GM21360 (cell line): ENCODE results near the gene TAS2R19.
"Not testable (repeated sequence)": the region's sequence is repeated elsewhere in the genome, so short reads cannot be mapped to it uniquely, and the experiment has no call there.

Experiments used
- ATAC-seq: cut with Tn5 transposase; IDR thresholded peaks from one replicate; pipeline ENCODE4 v1.9.1; 2021; ENCODE audit warnings: mild to moderate bottlenecking, moderate library complexity; ENCODE audit not compliant: unreplicated experiment

The TAS2R19 gene, protein sequence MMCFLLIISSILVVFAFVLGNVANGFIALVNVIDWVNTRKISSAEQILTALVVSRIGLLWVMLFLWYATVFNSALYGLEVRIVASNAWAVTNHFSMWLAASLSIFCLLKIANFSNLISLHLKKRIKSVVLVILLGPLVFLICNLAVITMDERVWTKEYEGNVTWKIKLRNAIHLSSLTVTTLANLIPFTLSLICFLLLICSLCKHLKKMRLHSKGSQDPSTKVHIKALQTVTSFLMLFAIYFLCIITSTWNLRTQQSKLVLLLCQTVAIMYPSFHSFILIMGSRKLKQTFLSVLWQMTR

DNA sequence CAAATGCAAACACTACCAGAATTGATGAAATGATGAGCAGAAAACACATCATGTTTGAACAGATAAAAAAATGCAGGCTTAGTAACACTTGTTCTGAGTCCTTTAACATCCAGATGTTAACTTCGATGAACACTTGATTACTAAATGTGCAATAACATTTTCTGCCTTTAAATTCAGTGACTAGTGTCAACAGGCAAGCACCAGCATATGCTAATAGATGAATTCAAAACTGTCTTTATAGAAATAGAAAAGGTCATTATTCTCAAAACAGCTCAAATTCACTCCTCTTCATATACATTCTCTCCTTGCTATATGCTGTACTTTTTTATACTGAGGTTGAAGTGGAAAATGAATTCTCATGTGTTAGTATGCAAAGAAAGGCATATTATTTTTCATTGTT, at the start of gene TAS2R19:
Gene TAS2R19 (minus strand): TSS at position 101 of the 400 bp plus-strand sequence. CDS start 49 bp downstream, at position 52.
- ATAC-seq: no peak

DNA sequence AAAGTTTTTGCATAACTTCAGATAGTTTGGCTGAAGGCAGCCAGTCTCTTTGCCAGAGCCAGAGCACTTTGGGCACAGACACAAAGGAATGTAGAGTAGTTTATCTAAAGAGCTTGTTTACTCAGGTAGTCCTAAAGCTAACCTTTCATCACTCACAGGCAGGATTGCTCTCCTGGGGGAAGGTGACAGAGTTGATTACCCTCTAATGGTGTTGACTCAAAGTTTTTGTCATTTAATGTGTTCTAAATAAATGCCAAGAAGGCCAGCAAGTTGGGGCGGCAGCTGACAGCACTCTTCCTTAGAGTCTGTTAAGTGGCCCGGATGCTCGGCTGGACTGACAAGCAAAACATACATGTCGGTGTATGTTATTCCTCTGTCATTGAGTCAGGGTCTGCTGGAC, 49.0 kb upstream of the TAS2R19 start:
- no peak for ATAC-seq

DNA sequence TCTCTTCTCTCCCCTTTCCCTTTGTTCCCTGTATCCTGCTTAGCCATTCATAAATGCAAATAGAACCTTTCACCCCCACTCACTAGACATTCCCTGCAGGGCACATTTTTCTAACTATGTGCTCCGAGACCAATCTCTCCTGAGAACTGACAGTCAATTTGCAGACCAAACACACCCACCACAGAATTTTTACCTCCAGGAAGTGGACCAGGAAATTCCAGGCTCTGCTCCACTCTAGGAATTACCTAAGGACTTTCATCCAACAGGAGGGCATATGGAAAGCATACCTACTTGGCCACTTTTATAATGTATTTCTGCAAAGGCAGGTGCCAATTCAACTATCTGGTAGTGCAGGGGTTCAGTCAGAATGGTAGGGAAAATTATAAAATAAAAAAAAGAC, 48.6 kb upstream of the TAS2R19 start:
- ATAC-seq: no peak

DNA sequence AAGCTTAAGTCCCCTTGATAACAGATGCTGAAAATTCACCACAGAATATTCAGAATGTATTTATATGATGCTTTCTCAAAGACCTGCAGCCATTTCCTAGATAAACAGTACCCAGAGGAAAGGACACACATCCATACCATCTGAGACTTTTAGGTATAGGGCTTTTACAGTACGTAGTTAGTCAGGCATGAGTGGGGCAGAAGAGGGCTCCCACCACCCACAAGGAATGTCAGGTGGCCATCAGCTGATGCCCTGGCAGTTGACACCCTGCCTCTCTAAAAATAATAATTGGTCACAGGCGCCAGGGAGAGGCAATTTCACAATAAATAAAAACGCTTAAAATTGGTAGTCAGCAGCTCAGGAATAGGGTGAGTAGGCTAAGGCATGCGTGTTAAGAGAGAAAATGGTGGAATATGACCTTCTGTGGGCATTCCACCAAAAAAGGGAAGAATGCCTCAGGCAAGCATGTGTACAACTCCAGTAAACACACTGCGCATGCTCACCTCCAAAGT, 47.5 kb upstream of the TAS2R19 start:
- ATAC-seq: no peak

DNA sequence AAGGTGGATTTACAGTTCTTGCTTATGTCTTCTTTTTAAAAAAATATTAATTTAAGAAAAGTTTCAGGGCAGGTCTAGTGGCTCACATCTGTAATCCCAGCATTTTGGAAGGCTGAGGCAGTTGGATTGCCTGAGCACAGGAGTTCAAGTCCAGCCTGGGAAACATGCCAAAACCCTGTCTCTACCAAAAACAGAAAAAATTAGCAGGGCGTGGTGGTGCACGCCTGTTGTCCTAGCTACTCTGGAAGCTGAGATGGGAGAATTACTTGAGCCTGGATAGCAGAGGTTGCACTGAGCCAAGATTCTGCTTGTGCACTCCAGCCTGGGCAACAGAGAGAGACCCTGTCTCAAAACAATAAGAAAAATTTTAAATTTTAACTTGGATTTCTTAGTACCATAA, 45.1 kb upstream of the TAS2R19 start:
- ATAC-seq: no peak

DNA sequence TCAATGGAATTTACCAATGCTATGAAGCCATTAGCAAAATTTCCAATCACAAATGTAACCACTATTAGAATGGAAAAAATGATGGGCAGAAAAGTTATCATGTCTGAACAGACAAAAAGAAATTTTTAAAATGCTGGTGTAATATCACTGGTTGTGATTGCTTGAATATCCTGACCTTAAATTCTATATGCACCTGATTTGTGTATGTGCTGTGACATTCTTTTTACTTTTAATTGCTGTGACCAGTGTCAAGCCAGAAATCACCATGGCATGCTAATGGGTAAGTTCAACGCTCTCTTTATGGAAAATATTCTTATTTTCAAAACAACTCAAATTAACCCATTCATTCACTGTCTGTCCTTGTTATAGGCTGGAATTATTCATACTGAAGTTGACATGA, 39.8 kb upstream of the TAS2R19 start, which contains the start of gene TAS2R46:
Gene TAS2R46 (minus strand): TSS at position 101 of the 400 bp plus-strand sequence. CDS start 0 bp downstream, at position 101.
- ATAC-seq: not testable (repeated sequence)

DNA sequence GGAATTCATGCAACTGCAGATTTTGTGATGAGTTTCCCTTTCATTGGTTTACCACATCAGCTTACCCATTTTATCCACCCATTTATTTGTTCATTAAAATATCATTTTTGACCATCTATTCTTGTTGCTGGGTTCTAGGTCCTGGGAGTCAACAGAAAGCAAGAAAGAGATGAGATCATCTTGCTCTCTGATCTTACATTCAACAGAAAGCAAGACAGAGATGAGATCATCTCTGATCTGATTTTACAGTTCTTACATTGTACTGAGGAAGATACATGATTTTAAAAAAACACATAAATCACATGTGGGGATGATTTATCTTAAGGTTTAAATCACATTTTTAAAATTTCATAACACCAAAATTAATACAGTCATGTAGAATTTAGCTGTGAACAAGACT, 37.4 kb upstream of the TAS2R19 start:
- ATAC-seq: no peak

DNA sequence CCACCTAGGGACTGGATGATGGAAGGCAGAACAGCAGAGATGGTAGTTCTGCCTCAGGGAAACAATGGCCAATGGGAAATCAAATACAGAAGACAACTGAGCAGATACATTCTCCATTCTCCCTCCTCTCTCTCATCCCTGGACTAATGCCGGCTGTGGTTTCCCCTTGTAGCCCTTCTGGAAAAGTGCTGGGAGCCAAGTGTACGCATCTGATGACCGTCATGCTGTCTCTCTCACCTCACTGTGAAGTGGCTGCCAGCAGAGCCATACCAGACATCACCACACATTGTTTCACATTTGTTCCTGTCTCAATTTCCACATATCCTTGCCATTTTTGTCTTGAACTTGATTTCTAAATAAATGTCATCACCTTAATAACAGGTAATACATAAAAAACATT, 36.6 kb upstream of the TAS2R19 start:
- ATAC-seq: no peak

DNA sequence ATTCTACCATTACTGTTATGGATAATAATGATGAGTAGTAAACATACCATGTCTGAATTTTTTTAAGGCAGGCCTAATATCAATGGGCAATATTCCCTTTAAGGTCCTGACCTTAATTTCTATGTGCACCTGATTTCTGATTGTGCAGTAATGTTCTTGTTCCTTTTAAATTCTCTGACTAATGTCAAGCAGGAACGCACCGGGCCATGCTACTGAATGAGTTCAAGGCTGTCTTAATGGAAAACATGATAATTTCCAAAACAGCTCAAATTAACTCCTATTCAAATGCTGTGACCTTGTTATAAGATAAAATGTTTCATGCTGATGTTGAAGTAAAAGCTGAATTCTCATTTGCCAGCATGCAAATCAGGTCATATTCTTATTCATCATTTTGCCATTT, 32.9 kb upstream of the TAS2R19 start:
- ATAC-seq: no peak

DNA sequence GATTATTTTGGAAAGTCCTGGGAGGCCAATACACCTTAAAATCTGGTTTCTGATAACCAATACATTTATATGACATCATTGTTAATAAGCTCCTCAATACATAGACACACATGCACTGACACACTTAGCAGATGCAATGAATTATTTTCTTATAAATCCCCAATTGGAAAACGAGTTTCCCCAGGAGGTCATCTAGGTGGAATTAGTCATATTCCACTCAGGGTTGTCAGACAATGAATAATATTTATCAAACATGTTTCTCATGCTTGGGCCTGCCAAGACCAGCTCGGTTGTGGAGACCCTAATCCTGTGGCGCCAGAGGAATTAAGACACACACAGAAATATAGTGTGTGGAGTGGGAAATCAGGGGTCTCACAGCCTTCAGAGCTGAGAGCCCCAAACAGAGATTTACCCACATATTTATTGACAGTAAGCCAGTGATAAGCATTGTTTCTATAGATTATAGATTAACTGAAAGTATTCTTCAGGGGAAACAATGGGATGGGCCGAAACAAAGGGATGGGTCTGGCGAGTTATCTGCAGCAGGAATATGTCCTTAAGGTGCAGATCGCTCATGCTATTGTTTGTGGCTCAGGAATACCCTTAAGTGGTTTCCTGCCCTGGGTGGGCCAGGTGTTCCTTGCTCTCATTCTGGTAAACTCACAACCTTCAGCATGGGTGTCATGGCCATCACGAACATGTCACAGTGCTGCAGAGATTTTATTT, 27.5 kb upstream of the TAS2R19 start:
- not testable (repeated sequence) for ATAC-seq

DNA sequence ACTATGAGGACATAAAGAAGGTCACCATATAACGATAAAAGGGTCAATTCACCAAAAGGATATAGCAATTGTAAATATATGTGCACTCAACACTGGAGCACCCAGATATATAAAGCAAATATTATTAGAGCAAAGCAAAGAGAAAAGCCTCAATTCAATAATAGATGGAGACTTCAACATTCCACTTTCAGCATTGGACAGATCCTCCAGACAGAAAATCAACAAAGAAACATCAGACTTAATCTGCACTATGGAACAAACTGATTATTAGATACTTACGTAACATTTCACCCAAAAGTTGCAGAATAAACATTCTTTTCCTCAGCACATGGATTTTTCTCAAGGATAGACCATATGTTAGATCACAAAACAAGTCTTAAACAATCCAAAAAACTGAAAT, 18.9 kb upstream of the TAS2R19 start:
- ATAC-seq: not testable (repeated sequence)

DNA sequence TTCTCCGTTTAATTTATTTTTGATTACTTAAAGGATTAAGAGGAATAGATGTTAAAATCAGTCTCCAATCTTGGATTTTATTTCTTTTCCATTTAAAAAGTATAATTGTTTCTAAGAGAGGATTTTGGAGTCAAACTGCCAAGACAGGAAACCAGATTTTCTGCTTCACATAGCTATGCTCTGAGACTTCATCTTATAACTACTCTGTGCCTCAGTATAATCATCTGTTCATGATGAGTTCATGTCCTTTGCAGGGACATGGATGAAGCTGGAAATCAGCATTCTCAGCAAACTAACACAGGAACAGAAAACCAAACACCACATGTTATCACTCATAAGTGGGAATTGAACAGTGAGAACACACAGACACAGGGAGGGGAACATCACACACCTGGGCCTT, 17.7 kb upstream of the TAS2R19 start:
- ATAC-seq: no peak

DNA sequence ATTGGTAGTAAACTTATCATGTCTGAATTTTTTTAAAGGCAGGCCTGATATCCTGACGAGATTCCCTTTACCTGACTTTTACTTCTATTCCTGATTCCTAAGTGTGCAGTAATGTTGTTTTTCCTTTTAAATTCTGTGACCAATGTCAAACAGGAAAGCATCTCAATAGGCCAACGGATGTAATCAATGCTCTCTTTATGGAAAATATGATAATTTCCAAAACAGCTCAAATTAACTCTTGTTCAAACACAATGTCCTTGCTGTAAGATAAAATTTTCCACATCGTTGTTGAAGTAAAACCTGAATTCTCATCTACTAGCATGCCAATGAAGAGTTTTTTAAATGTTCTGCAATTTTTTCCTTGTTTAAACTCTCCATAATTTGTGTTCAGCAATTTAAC, 16.8 kb upstream of the TAS2R19 start:
- no peak for ATAC-seq

DNA sequence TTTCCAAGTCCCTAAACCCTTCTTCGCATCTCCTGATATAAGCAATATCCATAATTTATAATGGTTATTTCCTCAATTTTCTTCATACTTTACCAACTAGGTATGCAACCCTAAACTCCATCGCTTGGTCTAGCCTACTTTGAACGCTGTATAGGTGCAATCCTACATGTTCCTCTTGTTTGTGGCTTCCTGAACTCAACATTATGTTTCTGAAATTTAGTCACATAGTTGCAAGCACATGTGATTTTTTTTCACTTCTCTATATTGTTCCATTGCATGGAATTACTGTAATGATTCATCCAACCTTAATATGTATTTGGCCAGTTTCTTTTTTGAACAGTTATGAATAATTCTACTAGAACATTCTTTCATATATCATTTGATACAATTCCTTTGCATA, 11.5 kb upstream of the TAS2R19 start:
- peak; percentile 57 for ATAC-seq

DNA sequence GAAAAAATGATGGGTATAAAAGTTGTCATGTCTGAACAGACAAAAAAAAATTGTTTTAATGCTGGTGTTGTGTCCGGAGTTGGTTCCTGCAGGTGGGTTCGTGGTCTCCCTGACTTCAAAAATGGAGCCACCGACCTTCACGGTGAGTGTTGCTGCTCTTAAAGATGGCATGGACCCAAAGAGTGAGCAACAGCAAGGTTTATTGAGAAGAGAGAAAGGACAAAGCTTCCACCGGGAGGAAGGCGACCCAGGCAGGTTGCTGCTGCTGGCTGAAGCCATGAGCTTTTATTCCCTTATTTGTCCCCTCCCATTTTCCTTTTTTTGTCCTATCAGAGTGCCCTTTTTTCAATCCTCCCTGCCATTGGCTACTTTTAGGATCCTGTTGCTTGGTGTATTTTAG, 8.9 kb upstream of the TAS2R19 start, which contains the start of gene TAS2R31:
Gene TAS2R31 (minus strand): TSS at position 101 of the 400 bp plus-strand sequence. CDS start 72 bp downstream, at position 29.
- no peak for ATAC-seq

DNA sequence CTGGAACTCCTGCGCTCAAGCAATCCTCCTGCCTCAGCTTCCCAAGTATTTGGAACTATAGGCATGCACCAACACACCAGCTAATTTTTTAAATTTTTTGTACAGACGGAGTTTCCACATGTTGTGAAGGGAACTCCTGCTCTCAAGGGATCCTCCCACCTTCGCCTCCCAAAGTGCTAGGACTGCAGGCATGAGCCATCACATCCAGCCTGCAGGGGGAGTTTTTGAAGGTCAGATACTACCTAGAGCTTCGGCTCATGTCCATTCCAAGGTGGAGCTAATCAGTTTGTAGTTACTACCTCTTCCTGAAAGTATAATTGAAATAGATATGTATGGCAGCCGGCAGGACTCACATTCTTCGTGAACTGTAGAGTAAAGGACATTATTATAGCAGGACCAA, 3.7 kb upstream of the TAS2R19 start:
- ATAC-seq: no peak

DNA sequence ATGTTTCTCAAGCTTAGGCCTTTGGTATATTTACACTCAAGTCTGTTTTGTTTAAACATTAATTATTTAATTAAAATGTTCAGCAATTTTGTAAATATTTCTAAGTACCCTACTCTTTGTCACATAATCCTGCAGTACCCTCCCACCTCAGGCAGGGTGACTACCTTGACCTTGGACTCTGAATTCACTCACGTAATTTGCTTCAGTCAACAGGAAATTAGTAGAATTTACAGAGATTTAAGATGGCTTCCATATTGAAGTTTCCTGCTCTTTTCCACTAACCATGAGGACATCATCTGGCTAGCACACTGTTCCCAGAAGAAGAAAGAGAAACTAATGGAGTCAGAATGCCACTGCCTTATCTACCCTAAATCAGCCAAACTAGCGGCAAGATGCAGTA, 967 bp upstream of the TAS2R19 start:
- no peak for ATAC-seq

DNA sequence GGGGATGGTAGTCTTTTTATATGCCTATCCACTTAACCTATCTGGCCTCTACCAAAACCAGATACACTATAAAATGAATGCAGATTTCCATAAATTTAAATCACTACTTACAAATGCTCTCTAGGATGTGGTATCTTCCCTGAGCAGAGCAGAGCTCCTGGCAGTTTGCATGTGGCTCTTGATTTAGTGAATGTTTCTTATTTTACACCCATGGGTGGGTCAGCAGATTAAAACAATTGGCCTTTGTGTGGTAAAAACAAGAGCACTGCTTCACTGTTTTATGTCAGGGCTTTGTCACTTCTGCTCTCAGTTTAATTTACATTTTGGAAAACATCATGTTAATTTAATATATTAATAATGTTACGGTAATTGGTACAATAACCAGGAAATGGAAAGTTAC, 5.5 kb downstream of the TAS2R19 start:
- ATAC-seq: no peak

DNA sequence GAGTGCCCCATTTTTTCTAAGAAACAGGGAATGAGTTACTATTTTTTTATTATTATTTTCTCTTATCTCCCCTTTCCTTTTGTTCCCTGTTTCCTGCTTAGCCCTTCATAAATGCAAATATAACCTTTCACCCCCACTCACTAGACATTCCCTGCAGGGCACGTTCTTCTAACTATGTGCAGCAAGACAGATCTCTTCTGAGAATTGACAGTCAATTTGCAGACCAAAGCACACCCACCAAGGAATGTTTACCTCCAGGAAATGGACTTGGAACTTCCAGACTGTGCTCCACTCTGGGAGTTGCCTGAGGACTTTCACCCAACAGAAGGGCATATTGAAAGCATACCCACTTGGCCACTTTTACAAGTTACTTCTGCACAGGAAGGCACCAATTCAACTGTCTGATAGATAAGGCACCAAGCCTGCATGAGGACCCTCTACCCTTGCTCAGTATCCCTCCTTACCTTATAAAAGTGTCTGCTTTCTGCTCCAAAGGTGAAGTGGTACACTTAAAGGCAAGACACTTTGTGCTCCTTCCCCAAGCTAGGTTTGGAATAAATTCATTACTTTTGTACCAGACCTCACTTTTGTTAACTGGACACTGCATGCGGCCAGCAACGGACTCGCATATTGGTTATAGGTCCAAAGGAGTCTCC, 6.5 kb downstream of the TAS2R19 start:
- no peak for ATAC-seq

DNA sequence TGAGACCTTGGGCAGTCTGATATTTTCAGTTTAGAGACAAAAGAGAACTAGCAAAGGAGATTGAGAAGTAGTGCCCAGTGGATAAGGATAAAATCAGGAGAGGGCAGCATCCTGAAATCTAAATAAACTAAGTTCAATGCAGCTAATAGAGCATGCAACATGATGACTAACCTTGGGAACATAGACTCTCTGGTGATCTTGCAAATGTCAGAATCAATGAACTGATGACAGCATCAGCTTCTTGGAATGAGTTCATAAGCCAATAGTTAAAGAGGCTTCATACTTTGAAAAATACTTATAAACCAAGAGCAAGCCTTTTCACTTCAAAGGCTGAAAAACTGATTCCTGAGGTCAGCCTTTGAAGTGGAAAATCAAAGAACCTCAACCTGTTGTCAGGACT, 8.2 kb downstream of the TAS2R19 start:
- no peak for ATAC-seq

DNA sequence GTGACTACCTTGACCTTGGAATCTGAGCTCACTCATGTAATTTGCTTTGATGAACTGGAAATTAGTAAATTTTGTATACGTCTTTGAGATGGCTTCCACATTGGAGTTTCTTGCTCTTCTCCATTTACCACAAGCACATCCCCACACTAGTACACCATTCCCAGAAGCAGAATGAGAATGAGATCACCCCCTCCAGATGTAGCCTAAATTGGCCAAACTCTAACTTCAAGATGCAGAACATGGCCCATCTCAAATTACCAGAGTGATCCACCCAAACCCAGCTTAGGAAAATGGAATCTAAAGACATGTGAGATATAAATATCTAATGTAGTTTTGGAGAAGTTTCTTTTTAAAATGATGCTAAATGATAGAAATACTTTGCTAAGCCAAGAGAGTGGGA, 14.8 kb downstream of the TAS2R19 start:
- ATAC-seq: no peak

DNA sequence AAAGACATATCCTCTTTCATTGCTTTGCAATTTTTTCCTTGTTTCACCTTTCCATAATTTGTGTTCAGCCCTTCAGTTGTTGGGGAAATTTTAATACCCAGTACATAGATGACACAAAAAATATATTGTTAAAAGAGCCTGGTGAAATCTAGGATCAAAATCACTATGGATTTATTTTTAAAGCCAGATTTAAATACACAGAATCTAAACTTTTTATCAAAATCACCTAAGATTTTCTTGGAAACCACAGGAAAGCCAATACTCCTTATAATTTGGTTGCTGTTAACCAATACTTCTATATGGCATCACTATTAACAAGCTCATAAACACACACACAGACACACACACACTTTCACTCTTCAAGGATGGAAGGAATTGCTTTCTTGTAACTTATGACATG, 24.2 kb downstream of the TAS2R19 start, which contains the start of gene TAS2R20:
Gene TAS2R20 (minus strand): TSS at position 101 of the 400 bp plus-strand sequence. CDS start 429 bp downstream, outside the sequence.
- no peak for ATAC-seq
